ENCODE measurements around the gene UGT8.

DNA sequence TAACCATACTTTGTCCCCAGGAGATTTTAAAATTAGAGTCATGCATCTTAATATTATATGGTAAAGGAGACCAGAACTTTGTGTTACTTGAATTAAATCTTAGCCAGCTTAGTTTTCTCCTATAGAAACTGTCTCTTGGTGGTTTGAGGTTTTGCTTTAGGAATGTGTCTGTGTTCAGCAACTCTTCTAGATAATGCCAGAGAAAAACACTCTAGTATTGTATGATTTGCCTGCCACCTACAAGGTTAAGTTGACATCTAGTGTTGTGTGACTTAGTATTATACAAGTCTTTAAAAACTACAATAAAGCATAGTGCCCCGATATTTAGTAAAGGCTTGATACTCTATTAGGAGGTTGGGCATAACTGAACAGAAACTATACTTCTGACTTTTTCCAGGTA, 2.1 kb downstream of the UGT8 start:
- TF ChIP-seq, protein P1, sequence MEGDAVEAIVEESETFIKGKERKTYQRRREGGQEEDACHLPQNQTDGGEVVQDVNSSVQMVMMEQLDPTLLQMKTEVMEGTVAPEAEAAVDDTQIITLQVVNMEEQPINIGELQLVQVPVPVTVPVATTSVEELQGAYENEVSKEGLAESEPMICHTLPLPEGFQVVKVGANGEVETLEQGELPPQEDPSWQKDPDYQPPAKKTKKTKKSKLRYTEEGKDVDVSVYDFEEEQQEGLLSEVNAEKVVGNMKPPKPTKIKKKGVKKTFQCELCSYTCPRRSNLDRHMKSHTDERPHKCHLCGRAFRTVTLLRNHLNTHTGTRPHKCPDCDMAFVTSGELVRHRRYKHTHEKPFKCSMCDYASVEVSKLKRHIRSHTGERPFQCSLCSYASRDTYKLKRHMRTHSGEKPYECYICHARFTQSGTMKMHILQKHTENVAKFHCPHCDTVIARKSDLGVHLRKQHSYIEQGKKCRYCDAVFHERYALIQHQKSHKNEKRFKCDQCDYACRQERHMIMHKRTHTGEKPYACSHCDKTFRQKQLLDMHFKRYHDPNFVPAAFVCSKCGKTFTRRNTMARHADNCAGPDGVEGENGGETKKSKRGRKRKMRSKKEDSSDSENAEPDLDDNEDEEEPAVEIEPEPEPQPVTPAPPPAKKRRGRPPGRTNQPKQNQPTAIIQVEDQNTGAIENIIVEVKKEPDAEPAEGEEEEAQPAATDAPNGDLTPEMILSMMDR (IDR thresholded peaks at IDR 0.05), result no peak
- TF ChIP-seq POLR2A (IDR thresholded peaks at IDR 0.05; ENCODE audit: low read depth), result no peak
- TF ChIP-seq EP300 (IDR thresholded peaks at IDR 0.05), result no peak

Measured in esophagus muscularis mucosa (tissue), 4 donors.